Epithelial cell of prostate (primary cell): Measurements from ENCODE around the gene TMEM125.

Experiments used
- DNase-seq: peaks from one replicate; pipeline ENCODE4 v3.0.0-alpha.2; 2011; ENCODE audit warnings: low read depth, low spot score
- H3K27ac ChIP-seq: fragments of 450-650 bp; 2 replicates; pipeline ENCODE4 v1.5.1; 2017; ENCODE audit warnings: mild to moderate bottlenecking

TMEM125 gene

DNA sequence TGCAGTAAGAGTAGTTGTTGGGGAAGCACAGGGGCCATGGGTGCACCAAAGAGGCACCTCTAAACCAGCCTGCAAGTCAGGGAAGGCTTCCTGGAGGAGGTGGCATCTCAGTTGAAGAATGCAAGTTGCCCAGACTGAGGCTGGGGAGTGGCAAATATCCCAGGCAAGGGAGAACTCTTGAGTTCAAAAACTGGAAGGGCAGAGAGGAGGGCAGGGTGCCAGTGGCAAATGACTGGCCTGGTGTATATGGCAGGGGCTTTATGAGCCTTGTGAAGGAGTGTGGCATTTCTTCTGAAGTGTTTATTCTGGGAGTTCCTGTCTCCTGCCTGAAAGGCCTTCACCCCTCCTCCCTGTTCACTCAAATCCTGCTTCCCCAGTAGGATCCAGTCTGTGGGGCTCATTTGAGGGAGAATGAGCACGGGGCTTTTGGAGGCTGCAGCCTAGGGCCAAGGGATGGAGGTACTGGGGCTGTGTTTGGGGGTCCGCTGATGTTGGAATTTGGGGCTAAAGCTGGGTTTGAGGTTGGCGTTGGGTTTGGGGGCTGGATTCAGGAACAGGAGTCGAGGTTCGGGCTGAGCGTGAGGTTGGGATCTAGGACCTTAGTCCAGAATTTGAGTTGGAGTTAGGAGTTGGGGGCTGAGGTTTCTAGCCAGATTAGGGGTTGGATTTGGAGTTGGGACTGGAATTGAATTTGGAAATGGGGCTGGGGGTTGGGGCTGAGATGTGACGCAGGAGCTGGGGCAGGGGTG lies at the start of gene TMEM125:
TSS of gene TMEM125 (plus strand) at position 357 of the 749 bp plus-strand sequence. CDS start 2,740 bp downstream, outside the sequence.
- H3K27ac ChIP-seq = peak within 1 kb of the TSS; percentile 51

DNA sequence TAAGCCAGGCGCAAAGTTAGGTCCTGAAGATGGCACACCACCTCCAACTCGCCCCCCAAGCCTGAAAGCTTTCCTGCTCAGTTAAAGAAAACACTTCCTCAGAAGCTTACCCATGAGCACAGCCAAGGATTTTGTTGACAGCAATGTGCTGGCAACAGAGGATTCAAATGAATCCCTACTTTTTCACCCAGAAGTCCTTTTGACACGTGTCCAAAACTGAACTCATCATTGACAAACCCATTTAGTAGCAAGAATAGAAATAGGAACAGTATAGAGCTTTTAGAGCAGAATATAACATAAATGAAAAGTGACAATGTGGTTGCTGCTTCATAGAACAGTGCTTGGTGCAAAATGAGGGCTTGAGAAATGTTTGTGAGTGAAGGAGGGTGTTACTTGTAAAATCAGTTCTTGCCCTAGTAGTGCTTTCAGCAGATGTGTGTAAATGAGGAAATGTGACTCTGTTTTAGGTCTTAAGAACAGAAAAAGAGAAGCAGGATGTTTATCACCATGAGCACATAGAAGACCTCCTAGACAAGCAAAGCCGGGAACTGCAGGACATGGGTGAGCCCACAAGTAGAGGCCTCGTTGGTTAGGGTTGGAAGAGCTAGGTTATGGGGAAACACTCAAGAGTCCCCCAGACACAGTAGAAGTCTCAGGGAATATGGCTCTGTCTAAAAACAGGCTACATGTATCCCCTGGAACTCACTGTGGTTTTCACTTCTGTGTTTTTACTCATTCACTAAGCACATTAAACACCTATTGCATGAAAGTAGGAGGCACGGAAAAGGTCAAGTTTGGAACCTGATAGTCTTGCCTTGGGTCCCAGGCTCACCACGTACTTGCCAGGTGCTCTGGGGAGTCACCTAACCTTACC lies 48.6 kb upstream of the TMEM125 start:
- H3K27ac ChIP-seq = no peak overlapping the region
- no peak for DNase-seq

More for the DNA sequence above, at the start of gene TMEM125:
- DNase-seq = no peak

GRCh38 chr1:43221797-43222196 lies 48.0 kb upstream of the TMEM125 start:
- no peak overlapping the region for H3K27ac ChIP-seq
- no peak for DNase-seq

GRCh38 chr1:43222879-43223278 lies 46.9 kb upstream of the TMEM125 start:
- H3K27ac ChIP-seq = no peak overlapping the region
- no peak for DNase-seq

DNA sequence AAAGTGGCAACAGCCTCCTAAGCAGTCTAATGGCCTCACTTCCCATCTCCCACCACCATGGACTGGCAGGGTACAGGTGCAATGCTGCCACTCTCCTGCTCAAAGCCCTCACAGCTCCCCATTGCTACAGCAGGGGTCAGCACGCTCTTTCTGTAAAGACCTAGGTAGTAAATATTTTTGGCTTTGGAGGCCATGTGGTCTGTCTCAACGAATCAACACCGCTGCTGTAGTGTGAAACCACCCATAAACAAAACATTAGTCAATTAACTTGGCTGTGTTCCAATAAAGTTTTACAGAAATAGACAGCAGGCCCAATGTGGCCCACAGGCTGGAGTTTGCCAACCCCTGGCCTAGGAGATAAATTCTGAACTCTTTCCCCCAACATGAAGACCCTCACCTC lies 44.6 kb upstream of the TMEM125 start:
- H3K27ac ChIP-seq = no peak overlapping the region
- DNase-seq = no peak

GRCh38 chr1:43227143-43227764 lies 42.5 kb upstream of the TMEM125 start:
- DNase-seq = no peak
- no peak overlapping the region for H3K27ac ChIP-seq

- no peak overlapping the region for H3K27ac ChIP-seq
- DNase-seq = no peak
These were observed 39.7 kb upstream of the TMEM125 start for GRCh38 chr1:43229826-43230780.

- no peak overlapping the region for H3K27ac ChIP-seq
- DNase-seq = no peak
These were observed 37.7 kb upstream of the TMEM125 start for GRCh38 chr1:43232074-43232473.

DNA sequence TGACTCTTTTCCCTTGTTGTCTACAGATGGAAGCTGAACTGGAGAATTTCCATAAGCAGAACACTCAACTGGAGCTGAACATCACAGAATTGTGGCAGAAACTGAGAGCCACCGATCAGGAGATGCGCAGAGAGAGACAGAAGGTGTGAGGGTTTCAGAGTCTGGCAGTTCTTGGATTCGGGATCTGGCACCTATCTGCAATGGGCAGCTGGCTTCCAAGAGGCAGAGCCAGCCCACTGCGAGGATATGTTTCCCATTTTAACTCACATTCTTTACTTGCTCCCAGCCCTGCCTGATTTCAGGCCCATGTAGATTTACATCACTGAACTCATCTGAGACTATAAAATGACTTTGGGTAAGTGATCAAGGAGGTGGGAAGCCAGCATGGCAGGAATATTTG lies 37.3 kb upstream of the TMEM125 start:
- no peak for DNase-seq
- no peak overlapping the region for H3K27ac ChIP-seq

DNA sequence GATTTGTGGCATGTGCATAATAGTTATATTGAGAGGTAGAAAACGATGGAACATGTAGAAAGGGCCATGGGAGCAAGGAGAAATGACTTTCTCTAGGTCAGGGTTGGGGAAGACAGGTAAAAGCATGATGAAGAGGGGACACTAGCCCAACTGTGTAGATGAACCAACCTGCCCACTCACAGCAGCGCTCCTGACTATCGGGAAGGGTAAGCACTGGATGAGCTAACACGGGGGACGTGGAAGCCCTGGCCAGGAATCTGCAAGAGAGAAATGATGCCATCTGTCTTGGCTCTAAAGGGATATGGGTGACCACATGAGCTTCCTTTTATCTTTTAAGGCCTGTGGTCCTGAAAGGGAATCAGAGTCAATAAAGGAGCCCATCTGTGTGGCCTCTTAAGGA lies 36.2 kb upstream of the TMEM125 start:
- H3K27ac ChIP-seq = no peak overlapping the region
- DNase-seq = no peak

DNA sequence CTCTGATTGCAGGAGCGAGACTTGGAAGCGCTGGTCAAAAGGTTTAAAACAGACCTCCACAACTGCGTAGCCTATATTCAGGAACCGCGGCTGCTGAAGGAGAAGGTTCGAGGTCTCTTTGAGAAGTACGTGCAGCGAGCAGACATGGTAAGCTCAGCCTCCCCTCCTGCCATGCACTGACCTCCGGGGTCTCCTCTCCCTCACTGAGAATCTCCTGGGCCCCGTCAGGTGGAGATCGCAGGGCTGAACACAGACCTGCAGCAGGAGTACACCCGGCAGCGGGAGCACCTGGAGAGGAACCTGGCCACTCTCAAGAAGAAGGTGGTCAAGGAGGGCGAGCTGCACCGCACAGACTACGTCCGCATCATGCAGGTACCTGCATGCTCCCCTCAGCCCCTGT lies 35.5 kb upstream of the TMEM125 start:
- no peak overlapping the region for H3K27ac ChIP-seq
- no peak for DNase-seq

GRCh38 chr1:43235040-43235439 lies 34.7 kb upstream of the TMEM125 start:
- H3K27ac ChIP-seq = no peak overlapping the region
- no peak for DNase-seq

DNA sequence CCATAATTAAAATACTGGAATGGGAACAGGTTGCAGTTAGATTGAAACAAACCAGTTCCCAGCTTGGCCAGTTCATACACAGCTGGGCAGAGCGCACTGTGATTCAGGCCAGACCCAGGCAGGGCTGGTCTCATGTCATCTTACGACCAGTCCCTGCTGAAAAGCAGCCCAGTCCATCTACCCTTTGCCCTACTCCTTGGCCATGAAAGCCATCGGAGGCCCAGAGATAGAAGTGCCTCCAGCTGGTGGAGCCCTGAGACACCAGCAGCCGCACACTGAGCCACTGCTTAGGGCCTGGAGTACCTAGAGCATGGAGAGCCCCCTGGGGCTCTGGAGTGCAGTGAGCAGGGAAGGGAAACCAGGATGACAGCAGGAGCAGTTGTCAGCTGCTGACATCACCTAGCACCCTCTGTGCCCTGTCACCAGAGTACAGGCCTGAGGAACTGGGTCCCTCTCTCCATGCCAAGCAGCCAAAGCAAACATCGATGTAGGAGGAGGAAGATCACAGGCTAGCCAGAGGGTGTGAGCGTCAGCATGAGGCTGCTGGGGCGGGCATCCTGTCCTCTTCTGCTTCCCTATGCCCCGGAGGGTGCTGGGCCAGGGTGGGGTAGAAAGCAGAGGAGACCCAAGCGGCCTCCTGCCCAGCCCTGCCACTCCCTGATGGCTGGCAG lies 34.2 kb upstream of the TMEM125 start:
- H3K27ac ChIP-seq = no peak overlapping the region
- no peak for DNase-seq

- no peak overlapping the region for H3K27ac ChIP-seq
- no peak for DNase-seq
These were observed 32.7 kb upstream of the TMEM125 start for GRCh38 chr1:43237121-43237520.

DNA sequence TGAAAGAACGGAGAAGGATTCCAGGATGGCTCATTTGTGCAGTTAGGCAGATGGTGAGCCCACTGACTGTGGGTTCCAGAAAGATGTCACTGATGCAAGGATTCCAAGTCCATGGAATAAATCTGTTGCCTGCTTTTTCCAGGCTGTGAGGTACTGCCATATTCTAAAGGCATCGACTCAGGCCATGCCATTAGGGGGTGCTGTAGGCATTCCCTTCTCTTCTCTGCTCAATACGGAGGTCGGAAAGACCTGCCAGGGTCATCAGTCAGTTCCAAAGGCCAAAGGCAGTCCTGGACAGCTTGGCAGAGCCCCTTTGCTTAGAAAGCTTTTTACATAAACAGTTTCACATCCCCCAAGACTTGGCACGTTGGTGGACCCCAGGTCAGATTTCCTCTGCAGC lies 31.7 kb upstream of the TMEM125 start:
- H3K27ac ChIP-seq = no peak overlapping the region
- no peak for DNase-seq

- no peak overlapping the region for H3K27ac ChIP-seq
- no peak for DNase-seq
These were observed 30.8 kb upstream of the TMEM125 start for GRCh38 chr1:43238991-43239469.

GRCh38 chr1:43239484-43239883 lies 30.3 kb upstream of the TMEM125 start:
- no peak for DNase-seq
- no peak overlapping the region for H3K27ac ChIP-seq

DNA sequence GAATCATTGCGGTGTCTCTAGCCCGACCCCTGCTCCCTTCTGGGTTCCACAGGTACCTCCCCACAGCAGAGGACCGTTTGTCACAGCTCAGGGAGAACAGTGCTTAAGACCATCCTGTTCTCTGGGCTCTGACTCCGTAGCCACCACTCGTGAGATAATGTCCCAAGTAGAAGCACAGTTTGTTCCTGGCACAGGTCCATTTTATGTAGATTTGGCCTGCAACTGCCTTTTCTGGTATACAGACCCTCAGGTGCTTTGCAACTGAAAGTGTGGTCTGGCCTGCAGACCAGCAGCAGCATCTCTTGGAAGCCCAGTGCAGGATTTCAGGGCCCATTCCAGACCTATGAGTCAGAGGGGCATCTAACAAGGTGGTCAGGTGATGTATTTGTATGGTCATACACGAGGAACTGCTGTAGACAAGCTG lies 28.4 kb upstream of the TMEM125 start:
- DNase-seq = no peak
- no peak overlapping the region for H3K27ac ChIP-seq

DNA sequence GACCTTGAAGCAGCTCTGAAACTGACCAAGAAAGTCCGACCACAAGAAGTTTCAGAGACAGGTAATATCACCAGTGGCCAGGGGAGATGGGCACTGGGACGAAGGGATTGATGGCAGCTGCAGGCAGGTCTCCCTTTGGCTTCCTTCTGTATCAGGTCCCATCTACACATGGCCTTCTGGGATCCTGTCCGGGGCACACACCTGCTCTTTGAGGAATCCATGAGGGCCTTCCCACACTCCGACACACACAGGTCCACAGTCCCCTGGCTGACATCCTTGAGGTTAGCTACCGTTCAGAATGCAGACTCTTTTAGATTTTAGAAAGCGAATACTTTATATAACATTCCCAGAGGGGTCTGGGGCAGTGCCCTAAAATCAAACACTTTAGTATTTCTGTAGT lies 26.5 kb upstream of the TMEM125 start:
- no peak for DNase-seq
- H3K27ac ChIP-seq = no peak overlapping the region
